Prostate gland (tissue), 2 donors: ENCODE data around the gene CTBP2.

Experiments
- CTCF ChIP-seq, 4 experiments: fragments of 200-600 bp in 2 of 4; fragments of 450-650 bp in 2 of 4; sonication (generic) in 2 of 4; IDR thresholded peaks; 1 replicate in 3 of 4; 2 replicates in 1 of 4; pipeline ENCODE4 v1.5.1; 2016 to 2019; ENCODE audit warnings: antibody characterized with exemption in 4 of 4, mild to moderate bottlenecking in 2 of 4, moderate library complexity in 2 of 4
- POLR2A ChIP-seq: fragments of 450-650 bp; IDR thresholded peaks from one replicate; pipeline ENCODE4 v1.6.1; 2016; ENCODE audit warnings: antibody characterized with exemption, mild to moderate bottlenecking
- POLR2AphosphoS5 ChIP-seq: sonication (generic); formaldehyde crosslinking; IDR thresholded peaks from one replicate; pipeline ENCODE4 v1.6.1; 2017; ENCODE audit warnings: antibody characterized with exemption

- TF ChIP-seq POLR2A (no peak), POLR2AphosphoS5 (no peak), CTCF (IDR thresholded peaks at IDR 0.05) (no peak)
These were observed 86.4 kb downstream of the CTBP2 start for GRCh38 chr10:125073996-125074395.
